Effector CD8-positive, alpha-beta T cell (primary cell): Measurements from ENCODE around the gene AK3.
"Not testable (repeated sequence)": the region's sequence is repeated elsewhere in the genome, so short reads cannot be mapped to it uniquely, and the experiment has no call there.

ENCODE experiments used
- DNase-seq: peaks from one replicate; lab custom pipeline; 2025; lab: John Stamatoyannopoulos, UW

The AK3 gene

GRCh38 chr9:4666042-4666699, 74.8 kb downstream of the AK3 start, which contains the start of gene SPATA6L:
Gene SPATA6L, minus strand, starts transcription at chr9:4666480. Its CDS starts 230 bp downstream, at chr9:4666250.
- DNase-seq: peak; percentile 38

- no peak for DNase-seq
Measured at GRCh38 chr9:4665357-4665756, 75.6 kb downstream of the AK3 start.

- DNase-seq: no peak
Measured at GRCh38 chr9:4663956-4664355, 77.0 kb downstream of the AK3 start.

- no peak for DNase-seq
Measured at GRCh38 chr9:4662989-4663792, 77.8 kb downstream of the AK3 start.

GRCh38 chr9:4662108-4662988, 78.7 kb downstream of the AK3 start, which contains the start of gene PLPP6:
Gene PLPP6, plus strand, starts transcription at chr9:4662294. Its CDS starts 82 bp downstream, at chr9:4662376.
- peak; percentile 73 for DNase-seq

- DNase-seq: peak; percentile 17
Measured at GRCh38 chr9:4661611-4662010, 79.4 kb downstream of the AK3 start.

- DNase-seq: no peak
Measured at GRCh38 chr9:4661165-4661564, 79.8 kb downstream of the AK3 start.

GRCh38 chr9:4660665-4661064, 80.3 kb downstream of the AK3 start:
- DNase-seq: not testable (repeated sequence)
